RWPE2 (cell line): Measurements from ENCODE around the gene PABPC1L.

Source experiments
- ATAC-seq: fragments of 200-7000 bp; cut with Tn5 transposase; 3 replicates; pipeline ENCODE4 v1.9.1; 2021; ENCODE audit warnings: low read depth
- DNase-seq: peaks from one replicate; pipeline ENCODE4 v3.0.0-alpha.2; 2020; ENCODE audit warnings: low spot score
- H3K27ac ChIP-seq: fragments of 450-650 bp; 2 replicates; pipeline ENCODE4 v1.5.1; 2017; ENCODE audit warnings: mild to moderate bottlenecking; ENCODE audit not compliant: poor library complexity, severe bottlenecking
- H3K27me3 ChIP-seq: fragments of 250-450 bp; sonication (Bioruptor Pico); 2 replicates; pipeline ENCODE4 v1.5.1; 2021; ENCODE audit warnings: mild to moderate bottlenecking, moderate library complexity; ENCODE audit not compliant: insufficient read depth, poor library complexity, severe bottlenecking
- H3K36me3 ChIP-seq: fragments of 250-450 bp; sonication (Bioruptor Pico); 2 replicates; pipeline ENCODE4 v1.5.1; 2020; ENCODE audit warnings: low read depth, mild to moderate bottlenecking, moderate library complexity
- H3K4me1 ChIP-seq: fragments of 250-450 bp; sonication (Bioruptor Pico); 2 replicates; pipeline ENCODE4 v1.5.1; 2021; ENCODE audit warnings: mild to moderate bottlenecking, moderate library complexity; ENCODE audit not compliant: insufficient read depth, poor library complexity, severe bottlenecking
- H3K4me3 ChIP-seq: fragments of 250-450 bp; sonication (Bioruptor Pico); 2 replicates; pipeline ENCODE4 v1.5.1; 2021; ENCODE audit warnings: mild to moderate bottlenecking, moderate library complexity; ENCODE audit not compliant: severe bottlenecking
- H3K9me3 ChIP-seq: fragments of 250-450 bp; sonication (Bioruptor Pico); 2 replicates; pipeline ENCODE4 v1.5.1; 2021; ENCODE audit warnings: mild to moderate bottlenecking, moderate library complexity; ENCODE audit not compliant: severe bottlenecking
- CTCF ChIP-seq: fragments of 450-650 bp; IDR thresholded peaks from one replicate; pipeline ENCODE4 v1.5.1; 2017; ENCODE audit warnings: mild to moderate bottlenecking, moderate library complexity; ENCODE audit not compliant: poor library complexity, severe bottlenecking

Gene PABPC1L

GRCh38 chr20:44962483-44962882, 52.6 kb downstream of the PABPC1L start:
- no peak overlapping the region for H3K27ac ChIP-seq
- TF ChIP-seq CTCF, result no peak
- H3K4me3 ChIP-seq, result no peak overlapping the region
- DNase-seq (no peak), ATAC-seq (no peak)
- no peaks in the 10 kb centered on the region for H3K9me3 ChIP-seq
- peaks cover 12% of the 10 kb centered on the region for H3K36me3 ChIP-seq
- H3K4me1 ChIP-seq, result peaks cover 29% of the 10 kb centered on the region
- no peaks in the 10 kb centered on the region for H3K27me3 ChIP-seq

- no peak for DNase-seq
- no peak for TF ChIP-seq CTCF
- ATAC-seq, result no peak
- Histone ChIP-seq H3K4me3 (no peak overlapping the region), H3K27ac (no peak overlapping the region), H3K9me3 (no peaks in the 10 kb centered on the region), H3K36me3 (peaks cover 3% of the 10 kb centered on the region), H3K4me1 (peaks cover 30% of the 10 kb centered on the region), H3K27me3 (no peaks in the 10 kb centered on the region)
Observed at GRCh38 chr20:44963325-44964215, 53.7 kb downstream of the PABPC1L start.

- peaks cover 40% of the 10 kb centered on the region for H3K4me1 ChIP-seq
Observed at GRCh38 chr20:44965651-44966029, 55.8 kb downstream of the PABPC1L start.

GRCh38 chr20:44966030-44966961, 56.4 kb downstream of the PABPC1L start, which contains the start of gene STK4:
Gene STK4, plus strand, starts transcription at chr20:44966512. Its CDS starts 57 bp downstream, at chr20:44966569.
- H3K27me3 ChIP-seq, result no peaks in the 10 kb centered on the region
- H3K27ac ChIP-seq, result peak within 1 kb of the TSS; percentile 36
- peaks cover 9% of the 10 kb centered on the region; the same call in 1 of the 2 replicates for H3K36me3 ChIP-seq
- peak; percentile 93 for TF ChIP-seq CTCF
- H3K4me3 ChIP-seq, result peak within 1 kb of the TSS; percentile 79
- peak; percentile 90 for ATAC-seq
- peak; percentile 99 for DNase-seq
- H3K4me1 ChIP-seq, result peaks cover 41% of the 10 kb centered on the region
- H3K9me3 ChIP-seq, result no peaks in the 10 kb centered on the region

More at GRCh38 chr20:44965651-44966029, 55.8 kb downstream of the PABPC1L start:
- DNase-seq, result no peak
- H3K27me3 ChIP-seq, result no peaks in the 10 kb centered on the region
- H3K36me3 ChIP-seq, result peaks cover 6% of the 10 kb centered on the region; the same call in 1 of the 2 replicates
- peak overlapping the region; percentile 79 for H3K4me3 ChIP-seq
- H3K27ac ChIP-seq, result peak overlapping the region; percentile 36
- no peak for ATAC-seq
- TF ChIP-seq CTCF, result no peak
- H3K9me3 ChIP-seq, result no peaks in the 10 kb centered on the region
